Posterior vena cava (tissue), 2 donors: ENCODE results near the gene SMIM24. TPM values are rescaled to one million over a fixed set of nuclear protein-coding genes. Genes with fewer than 3 reads are reported as not detected.
"Not testable (repeated sequence)": the region's sequence is repeated elsewhere in the genome, so short reads cannot be mapped to it uniquely, and the experiment has no call there.

Experiments used
- DNase-seq: peaks from one replicate; pipeline ENCODE4 v3.0.0-alpha.2; 2020; ENCODE audit warnings: low spot score
- intact Hi-C, 2 donors: fragments of 100-400 bp; cut with DNase I; formaldehyde crosslinking; loops; one replicate each; pipeline versions ENCODE4 v1.14.1 to v1.14.2; 2022 to 2023
- long read RNA-seq, 2 donors: library from polyadenylated mRNA; unstranded; transcript quantifications; one replicate each; pipeline ENCODE4 v2.0.0, GENCODE V29; 2020 to 2021
- total RNA-seq, 2 donors: library from RNA; stranded (reverse); fragmentation: NEBNext Ultra II Directional; extraction: Animal tissue kit (Norgen Biotek cat#: 25700); gene quantifications; one replicate each; pipeline ENCODE4 v1.2.1, GENCODE V29; 2021
- donor health status: DM: yes; HTN: yes; CAD: no.
- donor health status: DM: yes; HTN: yes; CAD: no.

SMIM24 gene
- total RNA-seq: not detected
- long read RNA-seq, donor 1: 0 reads
- long read RNA-seq, donor 2: 0 reads

DNA sequence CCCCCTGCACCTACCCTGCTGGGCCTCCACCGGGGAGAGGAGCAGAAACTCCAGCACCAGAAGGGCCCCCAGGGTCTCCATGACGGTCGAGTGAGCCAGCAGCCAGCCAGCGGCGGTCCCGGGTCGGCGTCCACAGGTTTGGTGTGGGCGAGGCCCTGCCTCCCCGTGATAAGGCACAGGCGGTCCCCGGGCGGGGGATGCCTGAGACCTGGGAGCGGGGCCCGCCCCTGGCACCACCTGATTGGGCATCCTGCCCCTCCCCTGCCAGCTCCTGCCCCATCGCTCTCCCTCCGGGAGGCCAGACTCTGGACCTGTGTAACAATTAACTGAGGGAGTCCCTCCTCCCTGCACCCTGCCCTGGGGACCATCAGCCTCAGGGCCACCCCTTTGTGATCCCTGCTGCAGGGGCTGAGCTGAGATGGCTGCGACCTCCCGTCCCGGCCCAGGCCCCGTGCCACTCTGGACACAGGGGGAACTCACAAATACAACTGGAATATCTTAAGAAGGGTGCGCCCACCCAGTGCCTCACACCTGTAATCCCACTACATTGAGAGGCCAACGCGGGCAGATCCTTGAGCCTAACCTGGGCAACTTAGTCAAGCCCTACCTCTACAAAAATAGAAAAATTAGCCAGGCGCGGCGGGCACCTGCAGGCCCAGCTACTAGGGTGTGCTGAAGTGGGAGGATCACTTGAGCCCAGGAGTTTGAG is at the start of gene SMIM24:
TSS of gene SMIM24 (minus strand) at position 143 of the 709 bp plus-strand sequence. CDS start at position 81, 62 bp downstream.
- intact Hi-C loops: no loop called here
- no peak for DNase-seq

DNA sequence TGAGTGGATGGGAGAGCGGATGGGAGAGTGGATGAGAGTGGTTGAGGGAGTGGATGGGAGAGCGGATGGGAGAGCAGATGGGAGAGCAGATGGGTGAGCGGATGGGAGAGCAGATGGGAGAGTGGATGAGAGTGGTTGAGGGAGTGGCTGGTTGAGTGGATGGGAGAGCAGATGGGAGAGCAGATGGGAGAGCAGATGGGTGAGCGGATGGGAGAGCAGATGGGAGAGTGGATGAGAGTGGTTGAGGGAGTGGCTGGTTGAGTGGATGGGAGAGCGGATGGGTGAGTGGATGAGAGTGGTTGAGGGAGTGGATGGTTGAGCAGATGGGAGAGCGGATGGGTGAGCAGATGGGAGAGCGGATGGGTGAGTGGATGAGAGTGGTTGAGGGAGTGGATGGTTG is 49.0 kb upstream of the SMIM24 start:
- intact Hi-C loops, DNase-seq: not testable (repeated sequence)

- intact Hi-C loops: no loop called here
- DNase-seq: no peak
Measured at GRCh38 chr19:3528539-3529211, 48.4 kb upstream of the SMIM24 start.

GRCh38 chr19:3528080-3528479 is 47.8 kb upstream of the SMIM24 start:
- no peak for DNase-seq
- intact Hi-C loops: no loop called here

DNA sequence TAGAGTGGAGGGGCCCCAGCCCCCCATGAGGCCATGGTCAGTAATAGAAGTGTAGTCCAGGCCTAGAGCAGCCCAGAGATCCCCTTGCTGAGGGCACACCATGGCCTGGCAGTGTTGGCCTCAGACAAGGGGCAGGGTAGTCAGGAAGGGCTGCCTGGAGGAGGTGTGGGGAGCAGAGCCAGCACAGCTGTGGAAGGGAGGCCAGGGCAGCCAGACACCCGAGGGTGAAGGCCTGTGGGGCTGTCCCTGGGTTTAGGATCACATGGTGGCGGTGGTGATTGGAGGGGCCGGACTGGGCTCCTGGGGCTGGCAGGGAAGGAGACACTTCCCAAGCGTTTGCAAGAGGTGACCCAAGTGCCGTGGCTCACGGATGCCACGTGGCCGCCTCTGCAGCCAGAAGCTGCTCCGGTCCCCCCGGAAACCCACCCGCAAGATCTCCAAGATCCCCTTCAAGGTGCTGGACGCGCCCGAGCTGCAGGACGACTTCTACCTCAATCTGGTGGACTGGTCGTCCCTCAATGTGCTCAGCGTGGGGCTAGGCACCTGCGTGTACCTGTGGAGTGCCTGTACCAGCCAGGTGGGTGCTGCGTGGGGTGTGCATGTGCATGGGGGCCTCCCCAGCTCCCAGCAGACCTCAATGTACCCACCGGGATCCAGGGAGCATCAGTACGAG is 47.0 kb upstream of the SMIM24 start:
- intact Hi-C loops: no loop called here
- no peak for DNase-seq

DNA sequence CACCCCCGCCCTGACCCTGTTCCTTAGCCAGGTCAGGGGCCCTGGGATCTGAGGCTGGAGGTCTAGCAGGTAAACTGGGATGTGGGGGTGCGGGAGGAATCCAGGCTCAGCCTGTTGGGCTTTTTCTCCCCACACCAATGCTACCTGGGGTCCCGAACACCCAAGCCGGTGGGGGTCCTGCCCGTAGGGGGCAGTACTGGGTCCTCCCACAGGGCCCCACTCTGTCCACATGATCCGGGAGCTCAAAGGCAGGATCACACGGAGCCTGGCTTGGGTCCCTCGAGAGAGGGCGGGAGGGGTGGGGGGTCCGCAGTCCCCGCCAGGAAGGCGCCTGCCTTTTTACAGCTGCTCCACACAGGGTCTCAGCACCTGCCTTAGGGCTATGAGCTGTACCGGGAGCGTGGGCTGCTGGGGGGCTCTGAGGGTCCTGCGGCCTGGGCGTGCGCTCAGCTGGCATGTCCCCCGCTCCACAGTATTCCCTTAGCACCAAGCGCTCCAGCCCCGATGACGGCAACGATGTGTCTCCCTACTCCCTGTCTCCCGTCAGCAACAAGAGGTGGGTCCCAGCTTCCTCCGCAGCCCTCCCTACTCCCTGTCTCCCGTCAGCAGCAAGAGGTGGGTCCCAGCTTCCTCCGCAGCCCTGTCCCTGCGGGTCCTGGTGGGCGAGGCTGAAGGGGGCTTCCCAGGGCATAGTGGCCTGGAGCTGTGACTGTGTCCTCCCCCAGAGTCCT is 46.3 kb upstream of the SMIM24 start:
- intact Hi-C loops: no loop called here
- no peak for DNase-seq

- intact Hi-C loops: no loop called here
Measured at GRCh38 chr19:3524904-3525451, 44.7 kb upstream of the SMIM24 start.

DNA sequence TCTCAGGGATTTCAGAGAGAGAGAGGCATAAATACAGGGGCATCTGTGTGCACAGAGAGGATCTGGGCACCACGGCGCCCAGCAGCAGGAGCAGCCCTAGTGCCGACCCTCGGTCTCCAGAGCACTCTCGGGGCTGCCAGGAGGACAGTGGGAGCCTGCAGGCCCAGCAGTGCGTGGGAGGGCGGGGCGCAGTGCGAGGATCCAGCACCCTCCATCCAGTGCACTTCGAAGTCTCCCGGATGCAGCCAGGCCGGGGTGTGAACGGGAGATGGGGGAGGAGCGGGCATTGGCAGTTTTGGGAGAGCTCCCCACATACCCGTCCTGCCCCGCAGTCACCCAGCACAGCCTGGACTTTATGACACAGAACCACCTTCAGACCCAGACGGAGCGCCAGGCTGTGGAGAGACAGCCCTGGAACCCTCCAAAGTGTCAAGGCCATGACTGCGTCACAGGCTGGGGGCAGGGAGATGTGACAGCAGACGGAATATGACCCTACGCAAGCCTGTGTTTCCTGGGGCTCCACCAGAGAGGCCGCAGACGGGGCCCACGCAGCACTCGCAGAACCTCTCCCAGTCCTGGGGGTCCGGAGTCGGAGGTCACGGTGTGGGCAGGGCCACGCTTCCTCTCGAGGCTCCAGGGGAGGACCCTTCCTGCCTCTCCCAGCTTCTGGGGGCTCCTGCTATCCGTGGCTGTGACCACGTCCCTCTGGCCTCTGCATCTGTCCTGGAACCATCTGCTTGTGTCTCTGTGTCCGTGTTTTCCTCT is 43.9 kb upstream of the SMIM24 start:
- no peak for DNase-seq
- intact Hi-C loops: no loop called here

More at GRCh38 chr19:3524904-3525451, 44.7 kb upstream of the SMIM24 start:
- DNase-seq: no peak

DNA sequence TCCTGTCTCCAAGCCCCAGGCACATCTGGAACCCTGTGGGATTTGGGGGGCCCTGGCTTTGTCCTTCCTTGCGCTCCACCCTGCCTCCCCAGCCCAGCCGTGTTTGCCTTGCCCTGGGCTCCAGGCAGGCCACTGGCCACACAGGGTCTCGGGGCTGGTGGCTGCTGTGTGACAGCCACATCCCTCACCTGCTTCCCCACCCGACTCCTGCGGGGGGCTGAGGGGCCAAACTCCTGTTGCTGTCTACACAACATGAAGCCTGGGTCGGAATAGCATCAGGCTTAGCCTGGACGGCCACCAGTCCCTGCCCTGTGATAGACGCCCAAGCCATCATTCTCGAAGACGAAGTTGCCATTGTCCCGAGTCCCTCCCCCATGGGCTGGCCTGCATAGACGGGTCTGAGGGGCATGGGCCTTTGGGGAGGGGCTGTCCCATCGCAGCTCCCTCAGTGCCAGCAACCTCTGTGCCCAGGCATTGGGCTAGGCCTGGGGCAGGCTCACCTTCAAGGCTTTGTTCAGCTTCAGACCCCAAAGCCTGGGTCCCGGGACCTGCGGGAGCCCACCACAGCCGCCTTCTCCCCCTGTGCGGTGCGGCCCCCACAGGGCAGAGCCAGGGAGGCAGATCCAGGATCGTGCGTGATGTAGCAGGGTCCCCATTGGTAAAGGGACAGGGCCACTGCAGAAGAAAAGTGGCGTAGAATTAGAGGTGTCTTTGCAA is 43.2 kb upstream of the SMIM24 start:
- intact Hi-C loops: no loop called here
- no peak for DNase-seq

GRCh38 chr19:3522421-3523360 is 42.4 kb upstream of the SMIM24 start:
- DNase-seq: no peak
- intact Hi-C loops: no loop called here

- no peak for DNase-seq
- intact Hi-C loops: no loop called here
Measured at GRCh38 chr19:3521104-3521445, 40.8 kb upstream of the SMIM24 start.

GRCh38 chr19:3520166-3521103 is 40.1 kb upstream of the SMIM24 start:
- intact Hi-C loops: no loop called here
- no peak for DNase-seq

GRCh38 chr19:3519126-3519525 is 38.8 kb upstream of the SMIM24 start:
- no peak for DNase-seq
- intact Hi-C loops: no loop called here

DNA sequence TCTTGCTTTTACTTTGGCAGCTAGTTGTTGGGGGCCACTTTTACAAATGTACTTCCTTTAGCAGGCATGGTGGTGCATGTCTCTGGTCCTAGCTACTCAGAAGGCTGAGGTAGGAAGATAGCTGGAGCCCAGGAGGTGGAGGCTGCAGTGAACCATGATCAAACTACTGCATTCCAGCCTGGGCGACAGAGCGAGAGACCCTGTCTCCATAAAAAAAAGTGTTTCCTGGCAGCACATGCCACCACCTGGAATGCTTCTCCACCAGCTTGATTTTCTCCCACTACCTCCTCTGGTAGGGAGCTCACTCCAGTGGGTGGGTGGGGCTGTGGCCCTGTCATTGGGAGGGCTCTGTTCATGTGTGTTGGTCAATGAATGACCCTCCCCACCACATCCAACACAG is 38.3 kb upstream of the SMIM24 start:
- no peak for DNase-seq
- intact Hi-C loops: no loop called here

DNA sequence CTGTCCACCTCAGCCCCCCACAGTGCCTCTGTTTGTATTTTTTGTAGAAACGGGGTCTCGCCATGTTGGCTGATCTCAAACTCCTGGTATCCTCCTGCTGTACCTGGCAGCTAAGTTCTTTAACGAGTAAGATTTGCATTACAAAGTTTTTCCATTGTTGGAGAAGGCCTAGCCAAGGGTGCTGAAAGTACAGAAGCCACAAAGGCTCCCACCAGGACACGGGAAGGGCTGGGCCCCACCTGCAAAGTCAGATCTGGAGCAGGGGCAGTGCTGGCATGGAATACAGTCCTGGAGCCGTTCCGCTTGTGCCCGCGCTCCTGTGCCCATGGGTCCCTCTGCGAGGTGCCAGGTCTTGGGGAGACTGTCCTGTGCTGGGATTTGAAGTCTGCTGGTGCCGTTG is 37.9 kb upstream of the SMIM24 start:
- intact Hi-C loops: no loop called here
- DNase-seq: no peak

GRCh38 chr19:3517638-3518037 is 37.3 kb upstream of the SMIM24 start:
- no peak for DNase-seq
- intact Hi-C loops: no loop called here
